ENCODE data around the gene TMC4. TPM values are rescaled to one million over a fixed set of nuclear protein-coding genes. Genes with fewer than 3 reads are reported as not detected.
A peak's percentile ranks its signal among the peaks of the same experiment; 100 is the strongest.
"Not testable (repeated sequence)": the region's sequence is repeated elsewhere in the genome, so short reads cannot be mapped to it uniquely, and the experiment has no call there.

TMC4 gene
- total and polyA plus RNA-seq, 2 experiments from 2014 or later: 0.74 to 3.4 TPM

DNA sequence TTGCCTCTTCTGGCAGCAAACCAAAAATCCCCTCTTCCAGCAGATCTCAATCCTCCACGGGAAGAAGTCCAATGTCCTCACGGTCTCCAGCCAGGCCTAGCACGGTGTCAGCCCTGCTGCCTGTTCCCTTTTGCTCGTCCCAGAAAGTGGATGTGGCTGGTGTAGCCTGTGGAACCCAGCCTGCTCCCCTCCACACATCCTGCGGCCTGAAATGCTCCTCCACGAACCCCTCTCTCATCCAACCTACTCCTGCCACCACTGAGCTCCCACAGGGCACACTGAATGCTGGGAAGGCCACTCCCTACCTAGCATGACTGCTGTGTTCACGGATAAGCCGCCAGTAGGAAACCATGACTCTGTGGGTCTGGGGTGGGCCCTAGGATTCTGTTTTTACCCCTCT, 13.4 kb upstream of the TMC4 start:
- no peaks in the 10 kb centered on the region for H3K36me3 ChIP-seq
- no peaks in the 10 kb centered on the region for H3K27me3 ChIP-seq
- H3K4me1 ChIP-seq (ENCODE audit: low read depth): peaks cover 5% of the 10 kb centered on the region
- H3K4me3 ChIP-seq: no peak overlapping the region
- H3K9me3 ChIP-seq (ENCODE audit: low read depth): no peaks in the 10 kb centered on the region
- no peak overlapping the region for H3K27ac ChIP-seq
- TF ChIP-seq, protein P1, sequence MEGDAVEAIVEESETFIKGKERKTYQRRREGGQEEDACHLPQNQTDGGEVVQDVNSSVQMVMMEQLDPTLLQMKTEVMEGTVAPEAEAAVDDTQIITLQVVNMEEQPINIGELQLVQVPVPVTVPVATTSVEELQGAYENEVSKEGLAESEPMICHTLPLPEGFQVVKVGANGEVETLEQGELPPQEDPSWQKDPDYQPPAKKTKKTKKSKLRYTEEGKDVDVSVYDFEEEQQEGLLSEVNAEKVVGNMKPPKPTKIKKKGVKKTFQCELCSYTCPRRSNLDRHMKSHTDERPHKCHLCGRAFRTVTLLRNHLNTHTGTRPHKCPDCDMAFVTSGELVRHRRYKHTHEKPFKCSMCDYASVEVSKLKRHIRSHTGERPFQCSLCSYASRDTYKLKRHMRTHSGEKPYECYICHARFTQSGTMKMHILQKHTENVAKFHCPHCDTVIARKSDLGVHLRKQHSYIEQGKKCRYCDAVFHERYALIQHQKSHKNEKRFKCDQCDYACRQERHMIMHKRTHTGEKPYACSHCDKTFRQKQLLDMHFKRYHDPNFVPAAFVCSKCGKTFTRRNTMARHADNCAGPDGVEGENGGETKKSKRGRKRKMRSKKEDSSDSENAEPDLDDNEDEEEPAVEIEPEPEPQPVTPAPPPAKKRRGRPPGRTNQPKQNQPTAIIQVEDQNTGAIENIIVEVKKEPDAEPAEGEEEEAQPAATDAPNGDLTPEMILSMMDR (IDR thresholded peaks at IDR 0.05; ENCODE audit: low read depth, low read length): no peak
- no peak for DNase-seq (ENCODE audit: low read depth in 1 of 2, low spot score in 1 of 2)

- DNase-seq (ENCODE audit: low read depth in 1 of 2, low spot score in 1 of 2): no peak
- TF ChIP-seq, protein P1 (IDR thresholded peaks at IDR 0.05; ENCODE audit: low read depth, low read length): no peak
Measured at GRCh38 chr19:54183431-54183830, 10.5 kb upstream of the TMC4 start.

DNA sequence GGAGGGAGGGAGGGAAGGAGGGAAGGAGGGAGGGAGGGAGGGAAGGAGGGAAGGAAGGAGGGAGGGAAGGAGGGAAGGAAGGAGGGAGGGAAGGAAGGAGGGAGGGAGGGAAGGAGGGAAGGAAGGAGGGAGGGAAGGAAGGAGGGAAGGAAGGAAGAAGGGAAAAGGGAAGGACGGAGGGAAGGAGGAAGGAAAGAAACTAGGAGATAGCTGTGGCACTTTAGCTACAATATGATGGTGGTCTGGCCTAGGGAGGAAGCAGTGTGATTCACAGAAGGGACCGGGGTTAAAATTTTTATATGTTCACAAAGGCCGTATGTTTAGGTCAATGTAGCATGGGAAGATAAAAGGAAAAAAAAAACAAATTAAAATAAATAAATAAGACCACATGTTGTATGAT, 8.9 kb upstream of the TMC4 start:
- not testable (repeated sequence) for DNase-seq (ENCODE audit: low read depth in 1 of 2, low spot score in 1 of 2); H3K27ac ChIP-seq; H3K27me3 ChIP-seq; H3K36me3 ChIP-seq; H3K4me1 ChIP-seq (ENCODE audit: low read depth); H3K4me3 ChIP-seq; H3K9me3 ChIP-seq (ENCODE audit: low read depth)

More at GRCh38 chr19:54183431-54183830, 10.5 kb upstream of the TMC4 start:
- no peaks in the 10 kb centered on the region for H3K27me3 ChIP-seq
- H3K27ac ChIP-seq: no peak overlapping the region
- no peak overlapping the region for H3K4me3 ChIP-seq
- no peaks in the 10 kb centered on the region for H3K9me3 ChIP-seq (ENCODE audit: low read depth)
- H3K4me1 ChIP-seq (ENCODE audit: low read depth): peaks cover 5% of the 10 kb centered on the region
- peaks cover 4% of the 10 kb centered on the region for H3K36me3 ChIP-seq

DNA sequence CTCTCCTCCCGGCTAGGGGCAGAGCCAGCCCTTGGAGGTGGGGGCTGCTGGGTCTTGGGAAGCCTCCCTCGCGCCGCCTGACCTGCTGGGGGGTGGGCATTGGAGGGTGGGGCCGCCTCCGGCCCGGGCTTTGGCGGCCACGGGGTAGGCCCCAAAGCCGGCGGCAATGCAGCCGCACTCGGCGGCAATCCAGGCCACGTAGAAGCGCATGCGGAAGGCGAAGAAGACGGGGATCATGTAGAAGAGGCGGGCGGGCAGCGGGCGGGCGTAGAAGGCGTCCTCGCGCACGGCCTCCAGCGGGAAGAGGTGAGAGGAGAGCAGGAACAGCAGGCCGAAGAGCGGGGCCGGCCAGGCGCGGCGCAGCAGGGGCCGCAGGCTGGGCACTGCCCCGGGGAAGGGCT, 7.7 kb upstream of the TMC4 start:
- no peaks in the 10 kb centered on the region for H3K4me1 ChIP-seq (ENCODE audit: low read depth)
- no peak for DNase-seq (ENCODE audit: low read depth in 1 of 2, low spot score in 1 of 2)
- H3K4me3 ChIP-seq: no peak overlapping the region
- no peaks in the 10 kb centered on the region for H3K27me3 ChIP-seq
- TF ChIP-seq, protein P1 (IDR thresholded peaks at IDR 0.05; ENCODE audit: low read depth, low read length): no peak
- H3K27ac ChIP-seq: peak overlapping the region; percentile 4
- H3K36me3 ChIP-seq: peaks cover 4% of the 10 kb centered on the region
- no peaks in the 10 kb centered on the region for H3K9me3 ChIP-seq (ENCODE audit: low read depth)

- peak overlapping the region; percentile 4 for H3K27ac ChIP-seq
- peak; percentile 83 to 89 for DNase-seq (ENCODE audit: low read depth in 1 of 2, low spot score in 1 of 2)
- no peaks in the 10 kb centered on the region for H3K27me3 ChIP-seq
- H3K4me1 ChIP-seq (ENCODE audit: low read depth): no peaks in the 10 kb centered on the region
- H3K4me3 ChIP-seq: no peak overlapping the region
- no peaks in the 10 kb centered on the region for H3K9me3 ChIP-seq (ENCODE audit: low read depth)
- TF ChIP-seq, protein P1 (IDR thresholded peaks at IDR 0.05; ENCODE audit: low read depth, low read length): peak; percentile 61
- H3K36me3 ChIP-seq: peaks cover 4% of the 10 kb centered on the region
Measured at GRCh38 chr19:54179921-54180461, 7.0 kb upstream of the TMC4 start.

DNA sequence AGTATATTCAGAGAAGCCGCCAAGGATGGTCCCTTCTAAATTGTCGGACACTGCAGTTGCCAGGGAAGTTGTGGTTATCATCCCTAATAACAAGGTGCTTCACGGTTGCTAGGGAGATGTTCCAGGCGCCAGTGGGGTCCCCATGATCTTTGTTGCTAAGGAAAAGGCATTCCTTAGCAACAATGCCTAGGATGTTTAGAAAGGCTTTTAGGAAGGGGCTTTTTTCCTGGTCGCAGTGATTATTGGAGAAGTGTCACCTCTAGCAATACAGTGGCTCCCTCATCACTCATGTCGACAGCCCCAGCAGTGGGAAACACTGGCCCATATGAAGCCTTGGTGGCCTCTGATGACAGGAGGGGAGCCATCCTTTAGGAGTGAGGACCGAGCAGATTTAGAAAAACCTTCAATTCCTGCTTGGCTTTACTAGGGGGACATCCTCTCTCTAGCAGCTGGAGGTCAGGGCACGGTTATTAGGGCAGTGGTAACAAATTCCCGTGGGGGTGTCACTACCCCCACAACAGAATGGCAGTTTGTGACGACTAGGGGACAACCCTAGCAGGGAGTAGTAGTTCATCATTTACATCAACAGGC, 6.4 kb upstream of the TMC4 start:
- H3K36me3 ChIP-seq: peaks cover 4% of the 10 kb centered on the region
- H3K9me3 ChIP-seq (ENCODE audit: low read depth): no peaks in the 10 kb centered on the region
- no peaks in the 10 kb centered on the region for H3K4me1 ChIP-seq (ENCODE audit: low read depth)
- no peak overlapping the region for H3K27ac ChIP-seq
- no peak for DNase-seq (ENCODE audit: low read depth in 1 of 2, low spot score in 1 of 2)
- TF ChIP-seq, protein P1 (IDR thresholded peaks at IDR 0.05; ENCODE audit: low read depth, low read length): no peak
- H3K4me3 ChIP-seq: no peak overlapping the region
- H3K27me3 ChIP-seq: no peaks in the 10 kb centered on the region
